HCT116 (cell line): ENCODE measurements around the gene PRC1. TPM values are rescaled to one million over a fixed set of nuclear protein-coding genes. Genes with fewer than 3 reads are reported as not detected.

Source experiments
- ATAC-seq: fragments of 200-7000 bp; cut with Tn5 transposase; 2 replicates; pipeline ENCODE4 v1.9.1; 2020; ENCODE audit warnings: mild to moderate bottlenecking, moderate library complexity
- BruUV-seq: library from RNA; stranded (reverse); fragments of 400-500 nt; replicated peaks from 2 replicates; lab custom pipeline; 2021; lab: Mats Ljungman, UMichigan
- CTCF ChIA-PET: fragments of 300-600 bp; sonication (Branson Sonifier 250); formaldehyde crosslinking; loops from one replicate; lab custom pipeline; 2021; ENCODE audit warnings: antibody characterized with exemption; lab: Charles Lee
- POLR2A ChIA-PET: fragments of 300-600, 350-600 bp; sonication (Branson Sonifier 250); formaldehyde crosslinking; loops from one replicate; lab custom pipeline; 2021; ENCODE audit warnings: antibody characterized with exemption; lab: Charles Lee
- RAD21 ChIA-PET, 2 experiments: fragments of 300-600 bp; sonication (Branson Sonifier 250); formaldehyde crosslinking; loops; one replicate each; lab custom pipeline; 2023; ENCODE audit warnings: low total read pairs in 2 of 2; ENCODE audit not compliant: uncharacterized antibody in 2 of 2, unreplicated experiment in 2 of 2, low non-redundant PET in 1 of 2; lab: Charles Lee
- DNase-seq: peaks from one replicate; pipeline ENCODE4 v3.0.0-alpha.2; 2010; ENCODE audit warnings: low read depth, low spot score
- H2AFZ ChIP-seq: fragments of 200-600 bp; shearing (Covaris generic), sonication (generic); 2 replicates; pipeline ENCODE4 v1.6.1; 2017; ENCODE audit warnings: low read depth, mixed run types, mixed read lengths, antibody characterized with exemption, low read length; ENCODE audit not compliant: poor library complexity, severe bottlenecking
- H3K27ac ChIP-seq: 2 replicates; pipeline ENCODE4 v1.5.1; 2012; ENCODE audit warnings: low read depth, low read length
- H3K27me3 ChIP-seq: fragments of 200-600 bp; sonication (generic); 2 replicates; pipeline ENCODE4 v1.6.1; 2016; ENCODE audit warnings: mixed run types, low read length, mixed read lengths; ENCODE audit not compliant: insufficient read depth
- H3K36me3 ChIP-seq, 2 experiments: fragments of 200-500 bp in 1 of 2; fragments of 200-600 bp in 1 of 2; sonication (Bioruptor generic) in 1 of 2; sonication (generic) in 1 of 2; 2 replicates each; pipeline versions ENCODE4 v1.5.1 to v1.6.1; 2014 to 2016; ENCODE audit warnings: low read length in 2 of 2, inconsistent platforms in 1 of 2, mixed read lengths in 1 of 2, mixed run types in 1 of 2; ENCODE audit not compliant: insufficient read depth in 2 of 2, control insufficient read depth in 1 of 2
- H3K4me1 ChIP-seq, 2 experiments: fragments of 200-600 bp in 1 of 2; sonication (generic) in 1 of 2; 2 replicates each; pipeline versions ENCODE4 v1.5.1 to v1.6.1; 2012 to 2017; ENCODE audit warnings: low read length in 2 of 2, inconsistent platforms in 1 of 2, mild to moderate bottlenecking in 1 of 2, mixed read lengths in 1 of 2, mixed run types in 1 of 2, moderate library complexity in 1 of 2; ENCODE audit not compliant: insufficient read depth in 2 of 2, control insufficient read depth in 1 of 2
- H3K4me2 ChIP-seq: fragments of 200-600 bp; sonication (generic); 2 replicates; pipeline ENCODE4 v1.6.1; 2017; ENCODE audit warnings: mixed run types, low read length, mixed read lengths
- H3K4me3 ChIP-seq, 2 experiments: fragments of 200-600 bp in 1 of 2; sonication (generic) in 1 of 2; replicated peaks in 1 of 2; 2 replicates each; pipeline ENCODE4 v1.5.1; 2011 to 2016; ENCODE audit warnings: low read length in 2 of 2, control low read depth in 1 of 2, low read depth in 1 of 2, mild to moderate bottlenecking in 1 of 2, mixed read lengths in 1 of 2, mixed run types in 1 of 2
- H3K79me2 ChIP-seq: fragments of 200-600 bp; sonication (generic); 2 replicates; pipeline ENCODE4 v1.6.1; 2017; ENCODE audit warnings: mild to moderate bottlenecking, mixed run types, low read length, moderate library complexity, mixed read lengths; ENCODE audit not compliant: insufficient read depth
- H3K9ac ChIP-seq: fragments of 200-600 bp; sonication (generic); 2 replicates; pipeline ENCODE4 v1.6.1; 2016; ENCODE audit warnings: low read length, mixed read lengths
- H3K9me2 ChIP-seq: fragments of 200-600 bp; sonication (generic), shearing (Covaris generic); 2 replicates; pipeline ENCODE4 v1.6.1; 2017; ENCODE audit warnings: mixed run types, mild to moderate bottlenecking, moderate library complexity; ENCODE audit not compliant: insufficient read depth
- H3K9me3 ChIP-seq, 2 experiments: fragments of 200-500 bp in 1 of 2; fragments of 200-600 bp in 1 of 2; sonication (Bioruptor generic) in 1 of 2; sonication (generic) in 1 of 2; 2 replicates each; pipeline ENCODE4 v1.6.1; 2014 to 2017; ENCODE audit warnings: low read length in 2 of 2, mixed read lengths in 2 of 2, inconsistent platforms in 1 of 2, low read depth in 1 of 2, mild to moderate bottlenecking in 1 of 2, mixed run types in 1 of 2, moderate library complexity in 1 of 2; ENCODE audit not compliant: control insufficient read depth in 1 of 2, insufficient read depth in 1 of 2
- H4K20me1 ChIP-seq: fragments of 200-600 bp; sonication (generic), shearing (Covaris generic); 2 replicates; pipeline ENCODE4 v1.6.1; 2017; ENCODE audit warnings: mixed run types, mild to moderate bottlenecking, moderate library complexity; ENCODE audit not compliant: insufficient read depth
- ATF3 ChIP-seq: IDR thresholded peaks from 2 replicates; pipeline ENCODE4 v1.6.1; 2012
- CBX3 ChIP-seq: IDR thresholded peaks from 2 replicates; pipeline ENCODE4 v1.6.1; 2012; ENCODE audit warnings: low read depth
- CEBPB ChIP-seq: IDR thresholded peaks from 2 replicates; pipeline ENCODE4 v1.6.1; 2012; ENCODE audit warnings: low read depth
- EGR1 ChIP-seq: IDR thresholded peaks from 2 replicates; pipeline ENCODE4 v1.6.1; 2012; ENCODE audit warnings: low read depth
- FOSL1 ChIP-seq: IDR thresholded peaks from 2 replicates; pipeline ENCODE4 v1.6.1; 2012; ENCODE audit warnings: low read depth
- JUND ChIP-seq: IDR thresholded peaks from 2 replicates; pipeline ENCODE4 v1.6.1; 2012
- MAX ChIP-seq: IDR thresholded peaks from 2 replicates; pipeline ENCODE4 v1.6.1; 2012
- POLR2AphosphoS5 ChIP-seq: IDR thresholded peaks from 2 replicates; pipeline ENCODE4 v1.6.1; 2011; ENCODE audit warnings: mild to moderate bottlenecking, low read depth, low read length, moderate library complexity
- RAD21 ChIP-seq: IDR thresholded peaks from 2 replicates; pipeline ENCODE4 v1.6.1; 2012; ENCODE audit warnings: low read depth, mild to moderate bottlenecking
- SIN3A ChIP-seq: IDR thresholded peaks from 2 replicates; pipeline ENCODE4 v1.6.1; 2012; ENCODE audit warnings: low read depth
- SRF ChIP-seq: IDR thresholded peaks from 2 replicates; pipeline ENCODE4 v1.6.1; 2012; ENCODE audit warnings: low read depth
- TCF7L2 ChIP-seq: IDR thresholded peaks from 2 replicates; pipeline ENCODE4 v1.7.0; 2011; ENCODE audit warnings: borderline replicate concordance, inconsistent platforms; ENCODE audit not compliant: insufficient read depth, insufficient read length; ENCODE audit errors: extremely low read depth
- YY1 ChIP-seq: IDR thresholded peaks from 2 replicates; pipeline ENCODE4 v1.6.1; 2011; ENCODE audit warnings: low read length, low read depth, moderate library complexity, mild to moderate bottlenecking; ENCODE audit not compliant: insufficient replicate concordance; ENCODE audit errors: extremely low read depth
- ZFX ChIP-seq: fragments of 450-650 bp; IDR thresholded peaks from 2 replicates; pipeline ENCODE4 v1.6.1; 2017
- ZNF274 ChIP-seq: fragments of 200-500 bp; sonication (Bioruptor generic); IDR thresholded peaks from 2 replicates; pipeline ENCODE4 v1.6.1; 2014; ENCODE audit warnings: mild to moderate bottlenecking, low read depth, low read length, inconsistent platforms
- intact Hi-C: fragments of 100-400 bp; cut with micrococcal nuclease; formaldehyde crosslinking; loops from 2 replicates; pipeline ENCODE4 v1.10.0; 2022
- total RNA-seq: library from RNA; stranded (reverse); gene quantifications from one replicate; pipeline ENCODE4 v1.2.1, GENCODE V29; 2021; ENCODE audit not compliant: unreplicated experiment
- TF ChIP-seq, protein P1 (sequence below), 3 experiments: fragments of 200-600 bp in 1 of 3; sonication (generic) in 1 of 3; IDR thresholded peaks in 2 of 3; conservative IDR thresholded peaks in 1 of 3; 2 replicates each; pipeline ENCODE4 v1.5.1; 2012 to 2017; ENCODE audit warnings: low read depth in 2 of 3, low read length in 2 of 3, antibody characterized with exemption in 1 of 3, borderline replicate concordance in 1 of 3, control low read depth in 1 of 3, mild to moderate bottlenecking in 1 of 3, mixed read lengths in 1 of 3, mixed run types in 1 of 3, moderate library complexity in 1 of 3; ENCODE audit not compliant: insufficient read depth in 1 of 3

The PRC1 gene
- total RNA-seq, 1 experiment from 2014 or later, result 186 TPM

DNA sequence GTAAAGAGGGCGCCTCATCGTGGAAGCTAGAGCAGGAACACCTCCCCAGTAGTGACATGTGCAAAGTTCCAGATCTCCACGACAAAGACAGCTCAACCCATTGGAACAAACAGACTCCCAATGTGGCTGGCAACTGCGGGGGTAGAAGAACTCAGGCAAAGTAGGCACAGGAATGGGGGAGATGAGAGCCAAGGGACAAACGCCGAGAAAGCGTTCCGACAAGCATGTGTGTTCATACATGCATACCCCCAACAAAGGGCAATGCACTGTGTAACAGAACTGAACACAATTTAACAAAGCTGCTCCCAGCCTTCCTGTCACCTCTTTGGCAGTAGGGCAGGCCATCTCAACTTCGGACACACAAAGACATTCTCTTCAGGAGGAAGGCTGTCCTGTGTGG, 28.1 kb downstream of the PRC1 start:
- Histone ChIP-seq H3K36me3 (peaks cover 59 to 62% of the 10 kb centered on the region in 2 experiments; a peak in 3 of 4 replicates), H3K27ac (no peak overlapping the region), H3K9me3 (no peaks in the 10 kb centered on the region), H3K4me2 (no peak overlapping the region), H3K27me3 (no peaks in the 10 kb centered on the region), H3K79me2 (peaks cover 25% of the 10 kb centered on the region), H3K4me1 (no peaks in the 10 kb centered on the region), H4K20me1 (no peaks in the 10 kb centered on the region), H3K9ac (no peak overlapping the region), H2AFZ (no peak overlapping the region), H3K9me2 (no peaks in the 10 kb centered on the region), H3K4me3 (no peak overlapping the region)
- TF ChIP-seq YY1 (no peak), TCF7L2 (no peak), ZNF274 (no peak), SIN3A (no peak), FOSL1 (no peak), SRF (no peak), ZFX (no peak), POLR2AphosphoS5 (no peak; the same call in 1 of the 2 replicates), RAD21 (no peak), CBX3 (no peak), JUND (no peak), ATF3 (no peak), EGR1 (no peak), CEBPB (no peak), MAX (no peak)
- TF ChIP-seq, protein P1, sequence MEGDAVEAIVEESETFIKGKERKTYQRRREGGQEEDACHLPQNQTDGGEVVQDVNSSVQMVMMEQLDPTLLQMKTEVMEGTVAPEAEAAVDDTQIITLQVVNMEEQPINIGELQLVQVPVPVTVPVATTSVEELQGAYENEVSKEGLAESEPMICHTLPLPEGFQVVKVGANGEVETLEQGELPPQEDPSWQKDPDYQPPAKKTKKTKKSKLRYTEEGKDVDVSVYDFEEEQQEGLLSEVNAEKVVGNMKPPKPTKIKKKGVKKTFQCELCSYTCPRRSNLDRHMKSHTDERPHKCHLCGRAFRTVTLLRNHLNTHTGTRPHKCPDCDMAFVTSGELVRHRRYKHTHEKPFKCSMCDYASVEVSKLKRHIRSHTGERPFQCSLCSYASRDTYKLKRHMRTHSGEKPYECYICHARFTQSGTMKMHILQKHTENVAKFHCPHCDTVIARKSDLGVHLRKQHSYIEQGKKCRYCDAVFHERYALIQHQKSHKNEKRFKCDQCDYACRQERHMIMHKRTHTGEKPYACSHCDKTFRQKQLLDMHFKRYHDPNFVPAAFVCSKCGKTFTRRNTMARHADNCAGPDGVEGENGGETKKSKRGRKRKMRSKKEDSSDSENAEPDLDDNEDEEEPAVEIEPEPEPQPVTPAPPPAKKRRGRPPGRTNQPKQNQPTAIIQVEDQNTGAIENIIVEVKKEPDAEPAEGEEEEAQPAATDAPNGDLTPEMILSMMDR (IDR thresholded peaks at IDR 0.05 in 2 of 3, conservative IDR thresholded peaks at IDR 0.05 in 1 of 3; ENCODE audit: borderline replicate concordance in 1 of 3, insufficient read depth in 1 of 3, low read depth in 2 of 3, low read length in 2 of 3), result no peak
- ATAC-seq, result no peak
- CTCF ChIA-PET, result no interaction called here
- BruUV-seq, result TSS peak; percentile 25
- POLR2A ChIA-PET, result no interaction called here
- intact Hi-C loops, result no loop called here
- no peak for DNase-seq
- RAD21 ChIA-PET, result no interaction called here
